Progenitor cell of endocrine pancreas (in vitro differentiated cells): ENCODE data around the gene DYNLT4. TPM values are rescaled to one million over a fixed set of nuclear protein-coding genes. Genes with fewer than 3 reads are reported as not detected.
A peak's percentile ranks its signal among the peaks of the same experiment; 100 is the strongest.

Experiments
- DNase-seq: peaks from one replicate; pipeline ENCODE4 v3.0.0; 2021; ENCODE audit warnings: low spot score; ENCODE audit not compliant: unreplicated experiment
- H3K27ac Mint-ChIP-seq: 2 replicates; pipeline ENCODE4 v1.8.0; 2021; ENCODE audit warnings: mild to moderate bottlenecking, moderate library complexity, mixed read lengths
- H3K27me3 Mint-ChIP-seq: 2 replicates; pipeline ENCODE4 v1.8.0; 2021; ENCODE audit warnings: mixed read lengths
- H3K36me3 Mint-ChIP-seq: 2 replicates; pipeline ENCODE4 v1.8.0; 2022; ENCODE audit warnings: mixed read lengths; ENCODE audit not compliant: insufficient read depth
- H3K4me1 Mint-ChIP-seq: 2 replicates; pipeline ENCODE4 v1.8.0; 2021; ENCODE audit warnings: low read depth, mixed read lengths
- H3K4me3 Mint-ChIP-seq: 2 replicates; pipeline ENCODE4 v1.8.0; 2021; ENCODE audit warnings: low read depth, mild to moderate bottlenecking, moderate library complexity, mixed read lengths
- H3K9me3 Mint-ChIP-seq: 2 replicates; pipeline ENCODE4 v1.8.0; 2021; ENCODE audit warnings: low read depth, mixed read lengths
- total RNA-seq: library from RNA; stranded (reverse); gene quantifications from 2 replicates; pipeline ENCODE4 v1.2.1, GENCODE V29; 2021
- TF ChIP-seq, protein P1 (sequence below): fragments of 200-600 bp; sonication (generic); IDR thresholded peaks from one replicate; pipeline ENCODE4 v1.5.0; 2021; ENCODE audit warnings: antibody characterized with exemption, mild to moderate bottlenecking; ENCODE audit not compliant: unreplicated experiment

The DYNLT4 gene
- total RNA-seq, 1 donor from 2014 or later: 0.79 TPM

DNA sequence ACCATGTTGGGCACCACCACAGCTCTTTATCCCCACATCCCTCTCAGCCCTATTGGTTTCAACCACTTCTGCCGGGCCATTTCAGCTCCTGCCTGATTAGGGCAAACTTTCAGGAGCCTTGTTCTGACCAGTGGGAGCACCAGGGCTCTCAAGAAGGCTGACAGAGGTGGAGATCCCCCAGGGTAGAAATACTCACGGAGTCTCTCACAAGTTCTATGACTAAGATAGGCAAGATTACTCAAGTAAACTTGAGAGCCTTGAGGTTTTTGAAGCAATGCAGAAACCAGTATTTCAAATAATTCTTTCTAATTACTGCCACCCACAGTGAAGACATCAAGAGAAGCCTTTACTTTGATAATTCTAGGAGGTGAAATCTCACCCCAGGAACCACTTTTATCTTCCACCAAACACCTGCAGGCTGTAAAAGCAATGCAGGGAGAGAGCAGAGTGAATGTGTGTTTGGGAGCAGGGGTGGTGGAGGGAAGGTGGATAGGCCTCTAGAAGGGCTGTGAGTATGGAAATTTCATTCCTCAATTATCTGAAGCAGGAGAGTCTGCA, 42.5 kb upstream of the DYNLT4 start:
- TF ChIP-seq, protein P1, sequence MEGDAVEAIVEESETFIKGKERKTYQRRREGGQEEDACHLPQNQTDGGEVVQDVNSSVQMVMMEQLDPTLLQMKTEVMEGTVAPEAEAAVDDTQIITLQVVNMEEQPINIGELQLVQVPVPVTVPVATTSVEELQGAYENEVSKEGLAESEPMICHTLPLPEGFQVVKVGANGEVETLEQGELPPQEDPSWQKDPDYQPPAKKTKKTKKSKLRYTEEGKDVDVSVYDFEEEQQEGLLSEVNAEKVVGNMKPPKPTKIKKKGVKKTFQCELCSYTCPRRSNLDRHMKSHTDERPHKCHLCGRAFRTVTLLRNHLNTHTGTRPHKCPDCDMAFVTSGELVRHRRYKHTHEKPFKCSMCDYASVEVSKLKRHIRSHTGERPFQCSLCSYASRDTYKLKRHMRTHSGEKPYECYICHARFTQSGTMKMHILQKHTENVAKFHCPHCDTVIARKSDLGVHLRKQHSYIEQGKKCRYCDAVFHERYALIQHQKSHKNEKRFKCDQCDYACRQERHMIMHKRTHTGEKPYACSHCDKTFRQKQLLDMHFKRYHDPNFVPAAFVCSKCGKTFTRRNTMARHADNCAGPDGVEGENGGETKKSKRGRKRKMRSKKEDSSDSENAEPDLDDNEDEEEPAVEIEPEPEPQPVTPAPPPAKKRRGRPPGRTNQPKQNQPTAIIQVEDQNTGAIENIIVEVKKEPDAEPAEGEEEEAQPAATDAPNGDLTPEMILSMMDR: no peak
- Mint-ChIP-seq H3K36me3 (peaks cover 4% of the 10 kb centered on the region), H3K4me3 (no peak overlapping the region), H3K27ac (no peak overlapping the region), H3K27me3 (no peaks in the 10 kb centered on the region), H3K4me1 (peaks cover 2% of the 10 kb centered on the region), H3K9me3 (no peaks in the 10 kb centered on the region)
- no peak for DNase-seq

DNA sequence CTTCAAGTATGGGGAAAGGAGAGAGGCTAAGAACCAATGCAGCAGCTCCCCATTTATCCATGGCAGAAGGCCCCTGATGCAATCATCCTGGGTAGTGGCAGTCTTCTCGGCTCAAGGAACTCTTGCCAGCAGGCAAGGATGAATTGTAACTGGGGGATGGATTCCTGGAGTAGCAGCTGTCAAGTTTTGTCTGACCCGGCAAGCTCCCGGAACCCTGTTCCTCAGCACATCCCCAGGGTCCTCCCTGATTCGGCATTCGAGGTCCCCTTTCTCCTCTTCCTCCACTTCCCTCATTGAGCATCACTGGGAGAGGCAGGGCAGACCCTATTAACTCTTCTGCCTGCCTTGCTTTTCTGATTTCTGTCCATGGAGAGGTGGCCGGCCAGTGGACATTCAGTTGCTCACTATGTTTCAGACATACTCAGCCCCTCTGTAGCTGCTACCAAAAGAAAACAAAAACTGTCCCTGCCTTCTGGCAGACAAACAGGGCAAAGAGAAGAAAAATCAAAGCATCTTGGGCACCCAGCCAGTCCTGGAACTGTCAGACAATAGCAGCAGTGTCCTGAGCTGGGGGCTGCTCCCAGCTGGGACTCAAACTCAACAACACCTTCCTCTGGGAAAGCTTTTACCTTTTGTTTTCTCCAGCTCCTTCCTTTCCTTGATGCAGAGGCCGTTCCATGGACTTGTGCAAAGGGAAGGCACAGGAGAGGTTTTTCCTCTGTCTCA, 41.5 kb upstream of the DYNLT4 start:
- no peak for DNase-seq
- Mint-ChIP-seq H3K27me3 (no peaks in the 10 kb centered on the region), H3K9me3 (no peaks in the 10 kb centered on the region), H3K4me3 (no peak overlapping the region), H3K27ac (no peak overlapping the region), H3K36me3 (peaks cover 2% of the 10 kb centered on the region), H3K4me1 (peaks cover 2% of the 10 kb centered on the region)
- TF ChIP-seq, protein P1: no peak

DNA sequence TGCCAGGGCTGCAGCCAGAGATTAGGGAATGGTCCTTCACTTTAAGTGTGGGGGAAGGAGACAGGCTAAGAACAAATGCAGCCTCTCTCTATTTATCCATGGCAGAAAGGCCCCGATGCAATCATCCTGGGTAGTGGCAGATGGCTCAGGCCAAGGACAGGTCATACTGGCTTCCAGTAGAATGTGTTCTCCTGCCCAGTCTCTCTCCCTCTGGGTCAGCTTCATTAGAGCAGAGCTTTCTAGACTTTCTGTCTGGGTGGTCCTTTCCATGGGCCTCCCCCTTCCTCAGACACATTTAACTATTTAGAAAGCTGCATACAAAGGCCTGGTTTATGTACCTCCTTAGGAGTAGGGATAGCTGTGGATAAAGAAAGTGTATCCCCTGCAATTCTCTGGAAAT, 40.7 kb upstream of the DYNLT4 start:
- Mint-ChIP-seq H3K9me3 (no peaks in the 10 kb centered on the region), H3K36me3 (peaks cover 2% of the 10 kb centered on the region), H3K4me1 (peaks cover 2% of the 10 kb centered on the region), H3K27me3 (no peaks in the 10 kb centered on the region), H3K27ac (no peak overlapping the region), H3K4me3 (no peak overlapping the region)
- TF ChIP-seq, protein P1: no peak
- no peak for DNase-seq

DNA sequence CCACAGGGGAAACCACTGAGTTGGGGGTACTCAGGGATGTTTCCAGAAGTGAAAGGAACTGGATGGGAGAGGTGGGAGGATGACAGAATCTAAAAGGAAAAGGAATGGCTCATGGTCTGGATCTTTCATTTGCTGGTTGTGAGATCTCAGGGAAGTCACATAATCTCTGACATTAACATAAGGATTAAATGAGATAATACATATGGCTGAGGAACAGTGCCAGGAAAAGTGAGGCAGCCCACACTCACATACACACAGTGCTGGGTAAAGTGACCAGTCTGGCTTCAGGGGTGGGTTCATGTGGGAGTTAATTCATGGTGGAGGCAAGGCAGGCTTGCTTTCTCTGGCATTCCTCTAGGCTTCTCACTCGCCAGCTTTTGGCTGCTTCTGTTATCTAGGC, 39.8 kb upstream of the DYNLT4 start:
- DNase-seq: no peak
- Mint-ChIP-seq H3K9me3 (no peaks in the 10 kb centered on the region), H3K27me3 (no peaks in the 10 kb centered on the region), H3K27ac (no peak overlapping the region), H3K4me1 (peaks cover 5% of the 10 kb centered on the region), H3K4me3 (no peak overlapping the region), H3K36me3 (peaks cover 2% of the 10 kb centered on the region)
- TF ChIP-seq, protein P1: no peak

DNA sequence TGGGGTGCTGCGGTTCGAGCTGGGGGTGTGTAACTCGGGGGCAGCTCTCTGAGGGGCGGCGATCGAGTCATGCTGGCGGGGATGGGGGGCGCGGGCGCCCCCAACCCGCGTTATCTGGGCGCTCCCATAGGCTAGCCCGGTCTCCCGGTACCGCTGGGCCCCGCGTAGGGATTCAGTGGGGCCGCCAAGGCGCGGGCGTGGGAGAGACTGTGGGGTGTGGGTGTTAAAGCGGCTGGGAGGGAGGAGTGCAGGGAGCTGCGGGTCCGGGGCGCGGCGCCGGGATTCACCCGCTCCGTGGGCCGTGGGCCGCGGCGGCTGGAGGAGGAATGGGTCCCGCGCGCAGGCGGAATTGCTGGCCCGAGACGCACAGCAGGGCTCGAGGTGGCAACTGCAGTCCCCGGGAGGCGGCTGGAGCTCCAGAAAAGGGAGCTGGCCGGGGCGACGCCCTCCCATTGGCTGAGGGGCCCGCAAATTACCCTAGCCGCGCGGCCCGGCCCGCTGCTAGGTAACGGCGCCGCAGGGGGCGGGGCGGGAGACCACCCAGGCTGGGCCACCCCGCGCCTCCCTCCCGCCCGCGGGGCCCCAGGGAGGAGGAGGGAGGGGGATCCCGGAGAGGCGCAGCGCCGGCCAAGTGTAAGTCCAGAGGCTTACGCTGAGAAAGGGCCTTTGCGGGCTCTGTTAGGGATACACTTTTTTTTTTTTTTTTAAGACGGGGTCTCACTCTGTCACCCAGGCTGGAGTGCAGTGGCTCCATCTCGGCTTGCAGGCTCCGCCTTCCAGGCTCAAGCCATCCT, 35.9 kb upstream of the DYNLT4 start, which contains the start of gene PTCH2:
PTCH2 (minus strand) TSS at position 392 of the 794 bp plus-strand sequence; CDS start at position 71, 321 bp downstream.
- H3K9me3 Mint-ChIP-seq: no peaks in the 10 kb centered on the region
- peak within 1 kb of the TSS; percentile 74 for H3K4me3 Mint-ChIP-seq
- H3K36me3 Mint-ChIP-seq: peaks cover 2% of the 10 kb centered on the region
- peaks cover 5% of the 10 kb centered on the region for H3K4me1 Mint-ChIP-seq
- TF ChIP-seq, protein P1: no peak
- H3K27me3 Mint-ChIP-seq: peaks cover 8% of the 10 kb centered on the region
- DNase-seq: peak; percentile 86
- H3K27ac Mint-ChIP-seq: no peak within 1 kb of the TSS
